PC-9 (cell line): ENCODE measurements around the gene AP2A1. TPM values are rescaled to one million over a fixed set of nuclear protein-coding genes. Genes with fewer than 3 reads are reported as not detected.

Source experiments
- BruUV-seq: library from RNA; stranded (reverse); fragments of 400-500 nt; replicated peaks from 2 replicates; lab custom pipeline; 2021; lab: Mats Ljungman, UMichigan
- CTCF ChIA-PET: fragments of 300-600 bp; sonication (Branson Sonifier 250); formaldehyde crosslinking; loops from one replicate; lab custom pipeline; 2022; ENCODE audit warnings: antibody characterized with exemption; lab: Charles Lee
- POLR2A ChIA-PET: fragments of 300-600 bp; sonication (Branson Sonifier 250); formaldehyde crosslinking; loops from one replicate; lab custom pipeline; 2022; ENCODE audit warnings: antibody characterized with exemption; ENCODE audit not compliant: unreplicated experiment; lab: Charles Lee
- DNase-seq, 2 experiments: peaks; one replicate each; pipeline versions ENCODE4 v3.0.0 to v3.0.0-alpha.2; 2015 to 2022; ENCODE audit warnings: mixed read lengths in 1 of 2
- H2AFZ ChIP-seq: fragments of 200-600 bp; sonication (generic); 2 replicates; pipeline ENCODE4 v1.8.1; 2017; ENCODE audit warnings: antibody characterized with exemption
- H3F3A ChIP-seq: fragments of 200-600 bp; sonication (generic); 2 replicates; pipeline ENCODE4 v1.8.1; 2017; ENCODE audit warnings: antibody characterized with exemption, mild to moderate bottlenecking, low read depth; ENCODE audit not compliant: insufficient read depth
- H3K27ac ChIP-seq: fragments of 200-600 bp; sonication (generic); 2 replicates; pipeline ENCODE4 v1.6.1; 2016; ENCODE audit warnings: mixed run types
- H3K27me3 ChIP-seq: fragments of 200-600 bp; sonication (generic); 2 replicates; pipeline ENCODE4 v1.6.1; 2016; ENCODE audit warnings: low read depth, mixed run types; ENCODE audit not compliant: insufficient read depth
- H3K36me3 ChIP-seq: fragments of 200-600 bp; sonication (generic); 2 replicates; pipeline ENCODE4 v1.6.1; 2016; ENCODE audit warnings: low read depth, mixed run types
- H3K4me1 ChIP-seq: fragments of 200-600 bp; sonication (generic); replicated peaks from 2 replicates; pipeline ENCODE4 v1.6.1; 2016; ENCODE audit warnings: mixed run types; ENCODE audit not compliant: insufficient read depth
- H3K4me2 ChIP-seq: fragments of 200-600 bp; sonication (generic); 2 replicates; pipeline ENCODE4 v1.6.1; 2017; ENCODE audit warnings: mixed run types
- H3K4me3 ChIP-seq: fragments of 200-600 bp; sonication (generic); 2 replicates; pipeline ENCODE4 v1.6.1; 2016; ENCODE audit warnings: mixed run types
- H3K79me2 ChIP-seq: fragments of 200-600 bp; sonication (generic); 2 replicates; pipeline ENCODE4 v1.6.1; 2017; ENCODE audit warnings: low read depth, mixed run types
- H3K9me2 ChIP-seq: fragments of 200-600 bp; sonication (generic); 2 replicates; pipeline ENCODE4 v1.8.1; 2017; ENCODE audit warnings: mild to moderate bottlenecking; ENCODE audit not compliant: insufficient read depth
- H3K9me3 ChIP-seq: fragments of 200-600 bp; sonication (generic); 2 replicates; pipeline ENCODE4 v1.8.1; 2016; ENCODE audit warnings: low read depth; ENCODE audit not compliant: insufficient read depth
- H4K20me1 ChIP-seq: fragments of 200-600 bp; sonication (generic); 2 replicates; pipeline ENCODE4 v1.8.1; 2017; ENCODE audit not compliant: insufficient read depth
- EZH2 ChIP-seq: fragments of 200-600 bp; sonication (generic); IDR thresholded peaks from 2 replicates; pipeline ENCODE4 v1.8.0; 2017; ENCODE audit warnings: antibody characterized with exemption, low read depth
- intact Hi-C: fragments of 100-400 bp; cut with micrococcal nuclease; formaldehyde crosslinking; loops from one replicate; pipeline ENCODE4 v1.10.0; 2022; ENCODE audit not compliant: unreplicated experiment
- total RNA-seq: library from RNA; stranded (reverse); gene quantifications from 2 replicates; pipeline ENCODE4 v1.2.3, GENCODE V29; 2021
- TF ChIP-seq, protein P1 (sequence below): fragments of 200-600 bp; sonication (generic); conservative IDR thresholded peaks from 2 replicates; pipeline ENCODE4 v1.6.1; 2017; ENCODE audit warnings: mixed run types, antibody characterized with exemption, mild to moderate bottlenecking, moderate library complexity

The AP2A1 gene
- total RNA-seq, 1 experiment from 2014 or later: 91.8 TPM

DNA sequence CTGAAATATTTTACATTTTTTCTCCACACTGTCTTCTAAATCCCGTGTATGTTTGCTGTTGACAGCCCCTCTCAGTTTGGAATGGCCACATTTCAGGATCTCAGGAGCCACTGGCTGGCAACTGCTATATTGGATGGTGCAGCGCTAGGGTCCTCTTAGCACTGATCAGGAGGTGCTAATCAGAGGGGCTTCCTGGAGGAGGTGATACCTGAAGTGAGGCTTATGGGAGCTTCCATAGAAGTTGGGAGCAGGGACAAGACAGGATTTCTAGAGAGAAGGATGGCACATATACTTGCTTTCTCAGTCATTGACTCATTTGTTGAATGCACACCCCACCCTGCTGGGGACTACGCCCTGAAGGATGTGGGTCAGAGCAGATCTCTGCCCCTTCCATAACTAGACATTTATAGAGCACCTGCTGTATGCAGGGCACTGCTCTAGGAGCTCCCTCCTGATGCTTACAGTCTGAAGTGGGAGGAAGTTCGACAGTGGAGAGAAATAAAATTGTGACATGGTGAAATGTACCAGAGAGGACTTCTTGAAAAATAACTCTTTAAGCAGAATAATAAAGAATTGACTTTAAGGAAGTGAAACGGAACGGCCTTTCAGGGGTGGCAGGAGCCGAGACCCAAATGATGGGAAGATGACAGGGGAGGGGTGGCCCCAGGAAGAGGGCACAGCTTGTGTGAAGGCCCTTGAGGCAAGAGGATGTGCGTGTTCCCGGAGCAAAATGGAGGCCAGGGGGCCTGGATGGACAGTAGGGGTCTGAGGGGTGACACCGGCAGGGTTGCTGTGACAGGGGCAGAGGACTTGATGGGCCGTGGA, 13.1 kb downstream of the AP2A1 start:
- Histone ChIP-seq H2AFZ (no peak overlapping the region), H3K9me2 (no peaks in the 10 kb centered on the region), H3K79me2 (no peaks in the 10 kb centered on the region), H3K4me2 (no peak overlapping the region), H3K4me1 (no peaks in the 10 kb centered on the region), H3K27ac (no peak overlapping the region), H3K4me3 (no peak overlapping the region), H3F3A (peaks cover 8% of the 10 kb centered on the region; the same call in 1 of the 2 replicates), H3K36me3 (peaks cover 4% of the 10 kb centered on the region; the same call in 1 of the 2 replicates), H3K9me3 (no peaks in the 10 kb centered on the region), H3K27me3 (no peaks in the 10 kb centered on the region), H4K20me1 (peaks cover 9% of the 10 kb centered on the region)
- no TSS peak for BruUV-seq
- intact Hi-C loops: no loop called here
- TF ChIP-seq, protein P1, sequence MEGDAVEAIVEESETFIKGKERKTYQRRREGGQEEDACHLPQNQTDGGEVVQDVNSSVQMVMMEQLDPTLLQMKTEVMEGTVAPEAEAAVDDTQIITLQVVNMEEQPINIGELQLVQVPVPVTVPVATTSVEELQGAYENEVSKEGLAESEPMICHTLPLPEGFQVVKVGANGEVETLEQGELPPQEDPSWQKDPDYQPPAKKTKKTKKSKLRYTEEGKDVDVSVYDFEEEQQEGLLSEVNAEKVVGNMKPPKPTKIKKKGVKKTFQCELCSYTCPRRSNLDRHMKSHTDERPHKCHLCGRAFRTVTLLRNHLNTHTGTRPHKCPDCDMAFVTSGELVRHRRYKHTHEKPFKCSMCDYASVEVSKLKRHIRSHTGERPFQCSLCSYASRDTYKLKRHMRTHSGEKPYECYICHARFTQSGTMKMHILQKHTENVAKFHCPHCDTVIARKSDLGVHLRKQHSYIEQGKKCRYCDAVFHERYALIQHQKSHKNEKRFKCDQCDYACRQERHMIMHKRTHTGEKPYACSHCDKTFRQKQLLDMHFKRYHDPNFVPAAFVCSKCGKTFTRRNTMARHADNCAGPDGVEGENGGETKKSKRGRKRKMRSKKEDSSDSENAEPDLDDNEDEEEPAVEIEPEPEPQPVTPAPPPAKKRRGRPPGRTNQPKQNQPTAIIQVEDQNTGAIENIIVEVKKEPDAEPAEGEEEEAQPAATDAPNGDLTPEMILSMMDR: no peak
- TF ChIP-seq EZH2: no peak
- POLR2A ChIA-PET: no interaction called here
- DNase-seq: no peak
- CTCF ChIA-PET: no interaction called here

DNA sequence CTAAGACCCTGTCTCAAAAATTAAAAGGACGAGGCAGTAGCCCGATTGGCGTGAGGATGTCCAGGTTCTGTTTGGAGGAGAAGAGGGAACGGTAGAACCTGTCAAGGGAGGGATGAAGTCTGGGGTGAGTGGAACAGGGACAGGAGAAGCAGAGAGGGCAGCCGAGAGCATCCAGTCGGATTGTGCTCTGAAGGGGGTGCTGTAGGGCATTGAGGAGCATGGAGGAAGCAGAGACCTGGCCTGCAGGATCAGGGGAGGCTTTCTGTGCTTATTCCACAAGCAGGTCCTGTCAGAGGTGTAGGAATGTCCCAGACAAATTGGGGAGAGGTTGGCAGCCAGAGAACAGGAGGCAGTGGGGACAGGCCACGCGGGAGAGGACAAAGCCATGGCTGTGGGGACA, 14.1 kb downstream of the AP2A1 start:
- Histone ChIP-seq H3K9me2 (no peaks in the 10 kb centered on the region), H3K4me1 (no peaks in the 10 kb centered on the region), H3K27me3 (no peaks in the 10 kb centered on the region), H3K9me3 (no peaks in the 10 kb centered on the region), H2AFZ (no peak overlapping the region), H4K20me1 (peaks cover 9% of the 10 kb centered on the region), H3K79me2 (no peaks in the 10 kb centered on the region), H3F3A (peaks cover 1% of the 10 kb centered on the region; the same call in 1 of the 2 replicates), H3K36me3 (peaks cover 4% of the 10 kb centered on the region; the same call in 1 of the 2 replicates), H3K27ac (no peak overlapping the region), H3K4me3 (no peak overlapping the region), H3K4me2 (no peak overlapping the region)
- intact Hi-C loops: no loop called here
- CTCF ChIA-PET: no interaction called here
- TF ChIP-seq, protein P1: no peak
- TF ChIP-seq EZH2: no peak
- no TSS peak for BruUV-seq
- POLR2A ChIA-PET: no interaction called here
- DNase-seq: no peak

DNA sequence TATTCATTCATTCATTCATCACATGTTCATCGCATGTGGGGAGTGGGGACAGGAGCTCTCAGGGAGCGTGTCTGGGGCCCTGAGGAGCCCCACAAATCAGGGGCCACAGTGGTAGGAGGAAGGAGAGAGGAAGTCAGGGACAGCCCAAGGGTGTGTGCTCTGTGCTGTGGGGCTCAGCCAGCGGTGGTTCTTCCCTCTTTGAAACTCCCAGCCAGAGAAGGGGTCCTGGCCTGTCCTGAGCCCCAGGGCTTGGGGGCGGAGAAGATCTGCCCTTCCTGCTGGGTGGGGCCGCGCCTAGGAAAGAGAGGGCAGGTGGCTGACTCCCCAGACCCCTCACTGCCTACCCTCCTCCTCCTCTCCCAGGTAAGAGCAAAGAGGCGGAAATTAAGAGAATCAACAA, 14.6 kb downstream of the AP2A1 start:
- Histone ChIP-seq H3K9me3 (no peaks in the 10 kb centered on the region), H3K4me2 (no peak overlapping the region), H3F3A (no peaks in the 10 kb centered on the region; the same call in 1 of the 2 replicates), H3K9me2 (no peaks in the 10 kb centered on the region), H2AFZ (no peak overlapping the region), H3K4me3 (no peak overlapping the region), H3K4me1 (no peaks in the 10 kb centered on the region), H3K36me3 (peaks cover 4% of the 10 kb centered on the region; the same call in 1 of the 2 replicates), H4K20me1 (peaks cover 7% of the 10 kb centered on the region), H3K27me3 (no peaks in the 10 kb centered on the region), H3K79me2 (no peaks in the 10 kb centered on the region), H3K27ac (no peak overlapping the region)
- DNase-seq: no peak
- no TSS peak for BruUV-seq
- CTCF ChIA-PET: no interaction called here
- intact Hi-C loops: no loop called here
- POLR2A ChIA-PET: no interaction called here
- TF ChIP-seq, protein P1: no peak
- no peak for TF ChIP-seq EZH2
